ENCODE data around the gene PPP1R11.
A peak's percentile ranks its signal among the peaks of the same experiment; 100 is the strongest.
"Not testable (repeated sequence)": the region's sequence is repeated elsewhere in the genome, so short reads cannot be mapped to it uniquely, and the experiment has no call there.

The PPP1R11 gene

DNA sequence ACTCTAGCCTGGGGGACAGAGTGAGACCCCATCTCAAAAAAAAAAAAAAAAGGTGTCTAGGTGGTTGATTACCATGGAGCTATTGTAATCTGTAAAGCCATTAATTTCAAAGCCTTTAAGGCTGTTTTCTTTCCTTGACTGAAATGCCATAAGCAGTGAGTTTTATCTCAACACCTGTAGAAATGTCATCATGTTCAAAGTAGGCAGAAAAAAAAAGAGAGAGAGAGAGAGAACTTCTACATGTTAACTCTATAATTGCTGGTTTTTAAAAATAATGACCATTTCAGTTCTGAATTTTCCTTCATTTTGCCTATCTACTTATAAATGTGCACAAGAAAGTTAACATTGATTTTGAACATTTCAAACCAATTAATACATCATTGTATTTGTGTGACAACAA lies 35.6 kb upstream of the PPP1R11 start:
- TF ChIP-seq, protein P1, sequence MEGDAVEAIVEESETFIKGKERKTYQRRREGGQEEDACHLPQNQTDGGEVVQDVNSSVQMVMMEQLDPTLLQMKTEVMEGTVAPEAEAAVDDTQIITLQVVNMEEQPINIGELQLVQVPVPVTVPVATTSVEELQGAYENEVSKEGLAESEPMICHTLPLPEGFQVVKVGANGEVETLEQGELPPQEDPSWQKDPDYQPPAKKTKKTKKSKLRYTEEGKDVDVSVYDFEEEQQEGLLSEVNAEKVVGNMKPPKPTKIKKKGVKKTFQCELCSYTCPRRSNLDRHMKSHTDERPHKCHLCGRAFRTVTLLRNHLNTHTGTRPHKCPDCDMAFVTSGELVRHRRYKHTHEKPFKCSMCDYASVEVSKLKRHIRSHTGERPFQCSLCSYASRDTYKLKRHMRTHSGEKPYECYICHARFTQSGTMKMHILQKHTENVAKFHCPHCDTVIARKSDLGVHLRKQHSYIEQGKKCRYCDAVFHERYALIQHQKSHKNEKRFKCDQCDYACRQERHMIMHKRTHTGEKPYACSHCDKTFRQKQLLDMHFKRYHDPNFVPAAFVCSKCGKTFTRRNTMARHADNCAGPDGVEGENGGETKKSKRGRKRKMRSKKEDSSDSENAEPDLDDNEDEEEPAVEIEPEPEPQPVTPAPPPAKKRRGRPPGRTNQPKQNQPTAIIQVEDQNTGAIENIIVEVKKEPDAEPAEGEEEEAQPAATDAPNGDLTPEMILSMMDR (IDR thresholded peaks at IDR 0.05), result no peak
- TF ChIP-seq ZFX (IDR thresholded peaks at IDR 0.05; ENCODE audit: borderline replicate concordance), result no peak
- H3K27ac ChIP-seq, result no peak overlapping the region

DNA sequence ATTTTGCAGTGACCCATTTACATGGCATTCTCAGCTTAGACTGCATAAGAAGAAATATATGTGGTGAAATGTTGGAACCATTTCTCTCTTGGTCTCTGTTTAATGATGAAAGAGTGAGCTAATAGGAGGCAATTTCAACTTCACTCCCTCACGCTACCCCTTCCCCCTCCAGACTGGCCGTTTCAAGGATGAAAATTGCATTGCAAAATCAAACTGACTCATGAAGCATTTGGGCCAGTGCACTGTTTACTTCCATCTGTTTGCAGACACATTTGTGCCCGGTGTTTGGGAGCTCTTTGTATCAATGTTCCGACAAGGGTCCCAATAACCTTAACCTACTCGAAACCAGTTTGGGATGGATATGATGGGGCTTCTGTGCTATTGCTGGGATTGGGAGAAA lies 33.6 kb upstream of the PPP1R11 start:
- not testable (repeated sequence) for H3K27ac ChIP-seq

DNA sequence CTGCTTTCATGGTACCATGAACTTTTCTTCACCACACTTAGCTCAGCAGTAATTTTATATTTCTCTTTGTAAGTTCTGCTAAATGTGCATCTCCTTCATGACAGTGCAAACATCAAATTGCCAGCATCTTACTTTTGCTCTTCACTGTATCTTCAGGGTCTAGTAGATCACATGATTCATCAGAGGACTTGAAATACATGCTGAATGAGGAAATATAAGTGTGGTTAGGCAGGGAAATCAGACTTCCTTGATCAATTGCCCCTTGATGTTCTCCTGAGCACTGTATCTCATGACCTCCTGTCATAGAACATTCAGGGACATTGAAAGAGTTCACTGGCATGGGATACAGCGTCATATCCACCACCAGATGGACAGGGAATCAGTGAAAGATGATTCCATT lies 31.2 kb upstream of the PPP1R11 start:
- no peak overlapping the region for H3K27ac ChIP-seq
- no peak for TF ChIP-seq ZFX (IDR thresholded peaks at IDR 0.05; ENCODE audit: borderline replicate concordance)
- TF ChIP-seq, protein P1 (IDR thresholded peaks at IDR 0.05), result no peak

DNA sequence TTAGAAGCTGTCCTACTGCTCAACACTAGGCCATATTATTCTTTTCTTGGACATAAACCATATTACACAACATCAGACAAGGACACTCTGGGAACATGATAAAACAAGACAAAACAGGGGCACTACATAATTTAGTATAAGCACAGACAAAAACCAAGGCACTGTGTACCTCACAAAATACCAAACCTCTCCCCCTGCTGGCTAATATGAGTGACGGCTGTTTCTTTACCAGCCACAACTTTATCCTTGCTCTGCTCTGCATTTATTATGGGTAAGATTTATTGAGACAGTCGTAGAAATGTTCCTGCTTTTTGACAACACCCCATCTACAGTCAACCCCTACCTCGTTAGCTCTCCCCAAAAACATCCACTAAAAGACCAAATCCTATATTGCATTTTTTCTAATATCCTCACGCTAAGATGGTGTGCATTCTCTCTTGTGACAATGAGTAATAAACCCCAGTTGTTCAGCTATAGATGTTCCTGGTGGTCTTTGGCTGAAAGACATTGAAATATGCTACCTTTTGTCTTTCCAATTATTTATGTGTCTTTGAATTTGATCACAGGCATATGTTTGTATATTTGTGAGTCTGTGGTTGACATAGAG lies 29.7 kb upstream of the PPP1R11 start:
- H3K27ac ChIP-seq, result no peak overlapping the region
- TF ChIP-seq, protein P1 (IDR thresholded peaks at IDR 0.05), result peak; percentile 56
- TF ChIP-seq ZFX (IDR thresholded peaks at IDR 0.05; ENCODE audit: borderline replicate concordance), result no peak

DNA sequence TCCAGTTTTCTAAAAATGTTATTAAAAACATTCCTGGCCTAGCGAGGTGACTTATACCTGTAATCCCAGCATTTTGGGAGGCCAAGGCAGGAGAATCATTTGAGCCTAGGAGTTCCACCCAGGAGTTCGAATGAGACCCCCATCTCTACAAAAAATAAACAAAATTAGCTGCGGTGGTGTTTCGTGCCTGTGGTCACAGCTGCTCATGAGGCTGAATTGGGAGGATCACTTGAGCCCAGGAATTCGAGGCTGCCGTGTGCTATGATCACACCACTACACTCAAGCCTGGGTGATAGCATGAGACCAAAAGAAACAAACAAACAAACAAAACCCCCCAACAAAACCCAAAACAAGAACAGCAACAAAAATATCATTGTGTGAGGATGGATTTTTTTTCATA lies 25.8 kb upstream of the PPP1R11 start:
- H3K27ac ChIP-seq, result no peak overlapping the region
- TF ChIP-seq ZFX (IDR thresholded peaks at IDR 0.05; ENCODE audit: borderline replicate concordance), result no peak
- TF ChIP-seq, protein P1 (IDR thresholded peaks at IDR 0.05), result no peak

DNA sequence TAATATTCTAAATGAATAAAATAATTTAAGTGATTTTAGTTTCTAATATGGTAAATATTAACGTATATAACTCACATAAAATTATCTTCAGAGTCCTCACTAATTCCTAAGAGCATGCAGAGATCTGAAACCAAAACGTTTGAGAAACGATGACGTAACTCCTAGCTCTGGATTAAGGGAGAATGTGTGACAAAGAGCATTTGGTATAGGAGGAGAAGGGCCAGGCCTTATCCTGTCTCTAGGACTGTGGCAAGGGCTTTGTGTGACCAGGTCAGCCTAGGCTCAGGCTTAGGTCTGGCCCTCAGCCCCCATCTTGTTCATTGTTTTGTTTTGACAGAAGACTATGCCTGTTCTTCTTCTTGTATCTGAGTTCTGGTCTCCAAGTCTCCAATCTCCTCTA lies 25.2 kb upstream of the PPP1R11 start:
- no peak for TF ChIP-seq ZFX (IDR thresholded peaks at IDR 0.05; ENCODE audit: borderline replicate concordance)
- TF ChIP-seq, protein P1 (IDR thresholded peaks at IDR 0.05), result no peak

DNA sequence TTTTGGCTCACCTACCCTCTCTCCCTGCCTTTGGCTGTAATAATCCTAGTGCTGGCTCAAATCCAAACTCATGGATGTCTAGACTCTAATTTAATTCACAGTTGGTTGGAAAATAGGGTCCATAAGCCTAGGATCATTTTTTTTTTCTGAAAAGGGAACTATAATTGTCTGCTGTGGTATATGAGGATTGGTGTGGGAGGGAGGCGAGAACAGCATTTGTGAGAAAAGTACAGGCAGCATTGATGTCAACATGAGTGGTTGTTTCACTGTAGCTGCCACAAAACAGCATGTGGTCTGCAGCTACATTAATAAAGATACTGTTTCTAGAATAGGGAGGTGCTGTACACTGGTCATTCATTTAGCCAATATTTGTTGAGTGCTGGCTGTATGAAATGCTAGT lies 24.5 kb upstream of the PPP1R11 start:
- TF ChIP-seq, protein P1 (IDR thresholded peaks at IDR 0.05), result no peak
- TF ChIP-seq ZFX (IDR thresholded peaks at IDR 0.05; ENCODE audit: borderline replicate concordance), result no peak
- no peak overlapping the region for H3K27ac ChIP-seq

More for the DNA sequence above, 25.2 kb upstream of the PPP1R11 start:
- H3K27ac ChIP-seq, result no peak overlapping the region

DNA sequence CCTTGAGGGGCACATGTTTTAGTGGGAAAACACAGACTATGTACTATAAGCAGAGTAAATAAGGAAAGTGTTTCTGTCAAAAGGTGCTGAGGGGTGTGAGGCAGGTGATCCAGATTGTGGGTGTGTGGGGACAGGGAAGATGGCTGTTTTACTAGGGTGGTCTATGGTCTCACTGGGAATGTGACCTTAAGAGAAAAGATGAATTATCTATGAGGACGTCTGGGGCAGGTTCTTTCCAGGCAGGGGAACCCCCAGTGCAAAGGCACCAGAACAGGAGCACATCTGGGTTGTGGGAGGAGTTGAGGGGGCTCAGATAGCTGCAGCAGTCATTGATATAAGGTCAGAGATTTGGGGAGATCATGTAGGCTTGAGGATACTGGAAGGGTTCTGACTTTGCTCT lies 24.1 kb upstream of the PPP1R11 start:
- H3K27ac ChIP-seq, result no peak overlapping the region
- TF ChIP-seq, protein P1 (IDR thresholded peaks at IDR 0.05), result no peak
- TF ChIP-seq ZFX (IDR thresholded peaks at IDR 0.05; ENCODE audit: borderline replicate concordance), result no peak
